ENCODE data around the gene IP6K2.
"Not testable (repeated sequence)": the region's sequence is repeated elsewhere in the genome, so short reads cannot be mapped to it uniquely, and the experiment has no call there.

The IP6K2 gene

GRCh38 chr3:48725185-48725855 is 8.3 kb upstream of the IP6K2 start:
- not testable (repeated sequence) for DNase-seq

DNA sequence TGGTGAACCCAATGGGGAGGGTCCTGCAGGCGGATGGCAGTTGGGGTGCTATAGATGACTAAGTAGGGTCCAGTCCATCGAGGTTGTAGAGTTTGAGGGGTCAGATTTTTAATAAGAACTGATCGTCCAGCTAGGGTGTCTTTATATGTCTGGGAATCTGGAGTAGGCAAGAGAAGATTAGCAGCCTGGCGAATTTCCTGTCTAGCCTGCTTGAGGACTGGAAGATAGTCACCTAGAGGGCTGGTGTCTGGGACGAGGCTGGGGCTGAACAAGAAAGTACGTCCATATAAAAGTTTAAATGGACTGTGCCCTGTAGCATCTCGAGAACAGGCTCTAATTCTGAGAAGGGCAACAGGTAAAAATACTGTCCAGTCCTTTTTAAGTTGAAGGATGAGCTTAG is 6.7 kb upstream of the IP6K2 start:
- DNase-seq, result no peak

GRCh38 chr3:48723293-48723692 is 6.3 kb upstream of the IP6K2 start:
- not testable (repeated sequence) for DNase-seq

- DNase-seq, result no peak
Observed at GRCh38 chr3:48716508-48716981, 476 bp downstream of the IP6K2 start.

DNA sequence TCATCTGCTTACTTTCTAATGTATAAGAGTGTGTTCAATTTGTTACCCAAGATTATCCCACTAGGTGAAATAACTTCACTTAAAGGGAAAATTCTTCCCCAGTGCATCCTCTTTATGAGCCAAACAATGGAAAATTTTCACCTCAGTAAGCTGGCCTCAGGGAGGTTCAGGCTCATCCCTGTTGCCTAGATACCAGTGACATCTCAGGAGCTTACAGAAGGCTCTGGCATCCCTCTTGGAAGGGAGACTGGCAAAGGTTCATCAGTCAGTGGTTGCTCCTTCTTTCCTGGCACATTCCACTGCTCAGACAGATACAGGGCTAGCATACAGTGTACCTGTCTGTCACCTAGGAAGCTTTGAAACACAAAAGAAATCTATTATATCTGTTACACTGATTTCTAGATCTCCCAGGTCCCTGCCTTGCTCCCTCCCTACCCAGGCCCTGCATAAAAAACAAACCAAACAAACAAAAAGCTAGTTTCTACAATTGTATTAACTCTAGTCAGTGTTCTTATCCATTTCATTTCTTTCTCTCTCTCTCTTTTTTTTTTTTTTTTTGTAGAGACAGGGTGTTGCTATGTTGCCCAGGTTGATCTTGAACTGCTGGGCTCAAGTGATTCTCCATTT is 1.7 kb downstream of the IP6K2 start:
- no peak for DNase-seq

- no peak for DNase-seq
Observed at GRCh38 chr3:48711727-48712126, 5.3 kb downstream of the IP6K2 start.

- DNase-seq, result no peak
Observed at GRCh38 chr3:48709051-48709461, 8.0 kb downstream of the IP6K2 start.

DNA sequence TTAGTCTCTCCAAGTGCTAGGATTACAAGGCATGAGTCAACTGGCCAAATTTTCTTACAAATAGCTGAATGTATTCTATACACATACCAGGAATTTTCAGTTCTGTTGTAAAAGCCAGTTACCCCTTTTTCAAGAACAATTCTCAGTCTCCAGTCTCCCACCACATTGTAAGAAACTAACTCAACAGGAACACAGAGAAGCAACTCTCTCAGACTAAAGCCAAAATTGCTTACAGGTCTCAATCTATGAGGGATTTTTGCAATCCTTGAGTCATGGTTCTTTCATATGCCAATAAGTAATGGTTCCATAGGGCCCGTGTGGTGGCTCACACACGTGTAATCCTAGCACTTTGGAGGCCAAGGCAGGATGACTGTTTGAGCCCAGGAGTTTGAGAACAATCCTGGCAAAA is 8.5 kb downstream of the IP6K2 start:
- no peak for DNase-seq

- DNase-seq, result no peak
Observed at GRCh38 chr3:48707157-48707556, 9.9 kb downstream of the IP6K2 start.

DNA sequence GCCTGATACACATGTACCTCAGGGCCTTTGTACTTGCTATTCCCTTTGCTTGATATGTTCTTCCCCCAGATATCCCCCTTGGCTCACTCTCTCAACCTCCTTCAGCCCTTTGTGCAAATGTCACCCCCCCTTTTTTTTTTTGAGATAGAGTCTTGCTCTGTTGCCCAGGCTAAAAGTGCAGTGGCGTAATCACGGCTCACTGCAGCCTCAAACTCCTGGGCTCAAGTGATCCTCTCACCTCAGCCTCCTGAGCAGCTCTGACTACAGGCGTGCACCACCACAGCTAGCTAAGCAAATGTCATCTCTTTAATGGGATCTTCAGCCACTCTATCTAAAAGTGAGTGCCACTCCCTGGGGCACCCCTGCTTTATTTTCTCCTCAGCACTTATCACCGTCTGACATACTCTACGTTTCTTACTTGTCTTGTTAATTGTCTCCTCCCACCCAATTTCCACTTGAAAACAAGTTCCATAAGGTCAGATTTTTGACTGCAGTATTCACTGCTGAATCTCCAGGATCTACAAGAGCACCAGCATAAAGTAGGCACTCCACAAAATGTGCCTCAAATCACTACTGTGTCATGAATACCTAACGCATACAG is 14.6 kb downstream of the IP6K2 start:
- no peak for DNase-seq

DNA sequence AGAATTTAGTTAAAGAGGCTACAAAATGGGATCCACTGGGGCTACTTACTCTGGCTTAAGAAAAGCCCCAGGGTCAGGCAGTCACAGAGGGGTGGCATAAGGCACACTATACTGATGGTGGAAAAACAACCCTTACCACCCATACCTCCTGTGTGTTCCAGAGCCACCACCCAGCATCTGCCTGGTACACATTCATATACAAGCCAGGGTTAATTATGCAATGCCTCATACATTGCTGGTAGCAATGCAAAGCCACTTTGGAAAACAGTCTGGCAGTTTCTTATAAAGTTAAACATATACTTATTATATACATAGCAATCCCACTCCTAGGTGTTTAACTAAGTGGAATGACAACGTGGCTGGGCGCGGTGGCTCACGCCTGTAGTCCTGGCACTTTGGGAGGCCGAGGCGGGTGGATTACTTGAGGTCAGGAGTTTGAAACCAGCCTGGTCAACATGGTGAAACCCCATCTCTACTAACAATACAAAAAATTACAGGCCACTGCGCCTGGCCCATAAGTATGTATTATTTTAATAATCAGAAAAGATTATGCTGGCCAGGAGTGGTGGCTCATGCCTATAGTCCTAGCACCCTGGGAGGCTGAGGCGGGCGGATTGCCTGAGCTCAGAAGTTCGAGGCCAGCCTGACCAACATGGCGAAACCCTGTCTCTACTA is 16.2 kb downstream of the IP6K2 start:
- no peak for DNase-seq

- no peak for DNase-seq
Observed at GRCh38 chr3:48698891-48699290, 18.1 kb downstream of the IP6K2 start.

DNA sequence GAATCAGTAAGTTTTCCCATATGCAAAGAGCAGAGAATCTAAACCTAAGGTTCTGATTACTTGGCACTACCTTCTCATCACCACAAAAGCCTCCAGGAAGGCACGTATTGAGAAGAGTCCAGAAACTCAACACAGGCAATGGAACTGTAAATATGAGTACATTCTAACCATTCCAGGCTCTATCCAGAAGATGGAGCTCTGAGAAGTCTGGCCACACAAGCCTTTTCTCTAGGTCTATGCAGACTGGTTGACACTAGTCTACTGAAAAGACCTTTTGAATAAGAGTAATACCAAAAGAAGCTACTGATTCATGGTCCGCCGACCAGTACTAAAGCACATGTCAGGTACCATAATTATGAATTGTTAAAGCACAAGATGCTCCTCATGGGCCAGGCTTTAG is 19.1 kb downstream of the IP6K2 start:
- DNase-seq, result no peak

DNA sequence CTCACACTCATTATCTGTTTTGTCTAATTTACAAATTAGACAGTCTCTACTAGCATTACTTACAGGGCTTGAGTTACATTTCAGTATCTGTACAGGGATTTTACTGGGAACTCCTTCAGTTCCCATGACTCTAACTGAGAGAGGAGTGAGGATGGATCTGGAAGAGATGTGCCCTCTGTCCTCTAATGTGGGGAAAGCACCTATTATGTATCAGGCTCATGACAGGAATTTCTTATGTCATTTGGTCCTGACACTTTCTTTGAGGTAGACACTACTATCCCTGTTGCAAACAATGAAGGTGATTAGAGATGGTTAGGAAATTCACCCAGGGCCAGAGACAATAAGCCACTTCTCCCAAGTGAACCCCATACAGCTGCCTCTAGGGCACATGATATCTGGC is 20.4 kb downstream of the IP6K2 start:
- DNase-seq, result no peak

- DNase-seq, result no peak
Observed at GRCh38 chr3:48696156-48696555, 20.9 kb downstream of the IP6K2 start.

GRCh38 chr3:48695393-48695753 is 21.6 kb downstream of the IP6K2 start:
- DNase-seq, result no peak

GRCh38 chr3:48694610-48695392 is 22.2 kb downstream of the IP6K2 start:
- DNase-seq, result no peak

- no peak for DNase-seq
Observed at GRCh38 chr3:48693826-48694225, 23.2 kb downstream of the IP6K2 start.

GRCh38 chr3:48692551-48692950 is 24.5 kb downstream of the IP6K2 start:
- DNase-seq, result no peak

GRCh38 chr3:48690846-48691458 is 26.1 kb downstream of the IP6K2 start:
- DNase-seq, result no peak

- DNase-seq, result no peak
Observed at GRCh38 chr3:48689384-48689783, 27.6 kb downstream of the IP6K2 start.

- DNase-seq, result no peak
Observed at GRCh38 chr3:48688737-48689075, 28.3 kb downstream of the IP6K2 start.
